Hepatocyte (in vitro differentiated cells): ENCODE data around the gene NBDY.

Experiments
- CTCF ChIP-seq: fragments of 200-600 bp; sonication (generic); IDR thresholded peaks from 2 replicates; pipeline ENCODE4 v1.5.1; 2016; ENCODE audit warnings: antibody characterized with exemption, mild to moderate bottlenecking; ENCODE audit not compliant: poor library complexity
- EZH2 ChIP-seq: fragments of 200-600 bp; sonication (generic); IDR thresholded peaks from 2 replicates; pipeline ENCODE4 v1.6.1; 2016; ENCODE audit warnings: antibody characterized with exemption, mild to moderate bottlenecking, borderline replicate concordance
- EZH2phosphoT487 ChIP-seq: fragments of 200-600 bp; sonication (generic); IDR thresholded peaks from one replicate; pipeline ENCODE4 v1.6.1; 2018; ENCODE audit warnings: antibody characterized with exemption, mild to moderate bottlenecking, low read depth, moderate library complexity; ENCODE audit not compliant: unreplicated experiment, severe bottlenecking

DNA sequence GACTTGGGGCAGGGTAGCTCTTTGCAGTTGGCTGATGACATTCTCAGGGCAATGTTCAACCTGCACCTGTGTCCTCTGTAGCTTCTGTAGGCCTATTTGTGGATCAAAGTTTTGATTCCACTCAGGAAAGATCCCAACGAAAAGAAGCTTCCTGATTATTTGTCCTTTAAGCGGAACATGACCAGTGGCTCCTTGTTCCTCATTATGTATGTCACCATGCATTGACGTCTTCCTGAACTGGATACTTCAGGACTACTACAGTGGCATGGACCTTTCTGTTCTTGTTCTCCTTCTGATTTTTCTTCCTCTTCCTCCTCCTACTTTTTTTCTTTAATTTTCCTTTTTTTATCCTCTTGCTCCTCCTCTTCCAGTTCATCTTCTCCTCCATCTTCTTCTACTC lies 62.4 kb downstream of the NBDY start:
- TF ChIP-seq CTCF (no peak), EZH2 (no peak), EZH2phosphoT487 (no peak)
